ENCODE measurements around the gene RFC4. TPM values are rescaled to one million over a fixed set of nuclear protein-coding genes. Genes with fewer than 3 reads are reported as not detected.
"Not testable (repeated sequence)": the region's sequence is repeated elsewhere in the genome, so short reads cannot be mapped to it uniquely, and the experiment has no call there.

RFC4 gene
- total RNA-seq, 1 experiment from 2014 or later = 107 TPM

- Mint-ChIP-seq H3K27ac (ENCODE audit: unreplicated experiment) (no peak overlapping the region), H3K36me3 (ENCODE audit: insufficient read depth, unreplicated experiment) (no peaks in the 10 kb centered on the region), H3K9me3 (ENCODE audit: low read depth, unreplicated experiment) (no peaks in the 10 kb centered on the region), H3K4me3 (ENCODE audit: low read depth, unreplicated experiment) (no peak overlapping the region), H3K27me3 (ENCODE audit: unreplicated experiment) (peaks cover 2% of the 10 kb centered on the region), H3K4me1 (ENCODE audit: low read depth, unreplicated experiment) (no peaks in the 10 kb centered on the region)
- intact Hi-C loops (cut with micrococcal nuclease; ENCODE audit: unreplicated experiment) = no loop called here
- CTCF ChIA-PET = interaction anchor here (0.7 kb wide), 1 partner anchor 145 kb away, joined by 3 read pairs; no protein-coding TSS in a partner anchor
- no peak for TF ChIP-seq CTCF (IDR thresholded peaks at IDR 0.05; ENCODE audit: unreplicated experiment)
- no TSS peak for BruUV-seq (replicated peaks)
- DNase-seq = no peak
These were observed 12.2 kb upstream of the RFC4 start for GRCh38 chr3:186818516-186818915.

GRCh38 chr3:186815435-186815834, 9.2 kb upstream of the RFC4 start:
- no peak for DNase-seq
- no peak overlapping the region for H3K27ac Mint-ChIP-seq (ENCODE audit: unreplicated experiment)
- no peaks in the 10 kb centered on the region for H3K9me3 Mint-ChIP-seq (ENCODE audit: low read depth, unreplicated experiment)
- no TSS peak for BruUV-seq (replicated peaks)
- no peak for TF ChIP-seq CTCF (IDR thresholded peaks at IDR 0.05; ENCODE audit: unreplicated experiment)
- H3K4me3 Mint-ChIP-seq (ENCODE audit: low read depth, unreplicated experiment) = no peak overlapping the region
- no peaks in the 10 kb centered on the region for H3K27me3 Mint-ChIP-seq (ENCODE audit: unreplicated experiment)
- H3K4me1 Mint-ChIP-seq (ENCODE audit: low read depth, unreplicated experiment) = no peaks in the 10 kb centered on the region
- intact Hi-C loops (cut with micrococcal nuclease; ENCODE audit: unreplicated experiment) = no loop called here
- no peaks in the 10 kb centered on the region for H3K36me3 Mint-ChIP-seq (ENCODE audit: insufficient read depth, unreplicated experiment)
- CTCF ChIA-PET = interaction anchor here (0.6 kb wide), 1 partner anchor 396 kb away, joined by 3 read pairs; no protein-coding TSS in a partner anchor

GRCh38 chr3:186814100-186814499, 7.8 kb upstream of the RFC4 start:
- no peak for TF ChIP-seq CTCF (IDR thresholded peaks at IDR 0.05; ENCODE audit: unreplicated experiment)
- no TSS peak for BruUV-seq (replicated peaks)
- Mint-ChIP-seq H3K4me3 (ENCODE audit: low read depth, unreplicated experiment) (no peak overlapping the region), H3K27me3 (ENCODE audit: unreplicated experiment) (no peaks in the 10 kb centered on the region), H3K36me3 (ENCODE audit: insufficient read depth, unreplicated experiment) (no peaks in the 10 kb centered on the region), H3K27ac (ENCODE audit: unreplicated experiment) (no peak overlapping the region), H3K9me3 (ENCODE audit: low read depth, unreplicated experiment) (no peaks in the 10 kb centered on the region), H3K4me1 (ENCODE audit: low read depth, unreplicated experiment) (no peaks in the 10 kb centered on the region)
- intact Hi-C loops (cut with micrococcal nuclease; ENCODE audit: unreplicated experiment) = no loop called here
- CTCF ChIA-PET = interaction anchor here (0.7 to 1.4 kb wide), 2 partner anchors 62 to 197 kb away, joined by 4 to 6 read pairs; no protein-coding TSS in a partner anchor
- DNase-seq = no peak

- H3K9me3 Mint-ChIP-seq (ENCODE audit: low read depth, unreplicated experiment); CTCF ChIA-PET; H3K27me3 Mint-ChIP-seq (ENCODE audit: unreplicated experiment); H3K27ac Mint-ChIP-seq (ENCODE audit: unreplicated experiment); H3K4me3 Mint-ChIP-seq (ENCODE audit: low read depth, unreplicated experiment); BruUV-seq (replicated peaks); intact Hi-C loops (cut with micrococcal nuclease; ENCODE audit: unreplicated experiment); DNase-seq: not testable (repeated sequence)
- peaks cover 11% of the 10 kb centered on the region for H3K36me3 Mint-ChIP-seq (ENCODE audit: insufficient read depth, unreplicated experiment)
- H3K4me1 Mint-ChIP-seq (ENCODE audit: low read depth, unreplicated experiment) = peaks cover 19% of the 10 kb centered on the region
These were observed 5.0 kb upstream of the RFC4 start for GRCh38 chr3:186811313-186811712.

- Mint-ChIP-seq H3K36me3 (ENCODE audit: insufficient read depth, unreplicated experiment) (peaks cover 19% of the 10 kb centered on the region), H3K4me3 (ENCODE audit: low read depth, unreplicated experiment) (no peak overlapping the region), H3K9me3 (ENCODE audit: low read depth, unreplicated experiment) (no peaks in the 10 kb centered on the region), H3K27ac (ENCODE audit: unreplicated experiment) (no peak overlapping the region), H3K27me3 (ENCODE audit: unreplicated experiment) (no peaks in the 10 kb centered on the region), H3K4me1 (ENCODE audit: low read depth, unreplicated experiment) (peaks cover 19% of the 10 kb centered on the region)
- no peak for TF ChIP-seq CTCF (IDR thresholded peaks at IDR 0.05; ENCODE audit: unreplicated experiment)
- no TSS peak for BruUV-seq (replicated peaks)
- CTCF ChIA-PET = no interaction called here
- no peak for DNase-seq
- intact Hi-C loops (cut with micrococcal nuclease; ENCODE audit: unreplicated experiment) = no loop called here
These were observed 4.2 kb upstream of the RFC4 start for GRCh38 chr3:186810336-186810996.
